Naive thymus-derived CD4-positive, alpha-beta T cell (primary cell): ENCODE results near the gene LRP5. TPM values are rescaled to one million over a fixed set of nuclear protein-coding genes. Genes with fewer than 3 reads are reported as not detected.
A peak's percentile ranks its signal among the peaks of the same experiment; 100 is the strongest.

Experiments used
- ATAC-seq: fragments of 150-1000 bp; cut with Tn5 transposase; 2 replicates; pipeline ENCODE4 v1.10.0; 2021; ENCODE audit warnings: mild to moderate bottlenecking, moderate library complexity
- CTCF ChIA-PET: fragments of 350-600 bp; sonication (Branson Sonifier 250); formaldehyde crosslinking; loops from one replicate; lab custom pipeline; 2021; ENCODE audit warnings: antibody characterized with exemption; lab: Charles Lee
- POLR2A ChIA-PET: fragments of 350-600 bp; sonication (Branson Sonifier 250); formaldehyde crosslinking; loops from one replicate; lab custom pipeline; 2021; ENCODE audit warnings: antibody characterized with exemption, inconsistent platforms; lab: Charles Lee
- DNase-seq, 9 donors: peaks; one replicate each; pipeline versions ENCODE4 v3.0.0 to v3.0.0-alpha.2; 2020 to 2022; ENCODE audit warnings: mixed read lengths in 1 of 9
- H3K27ac ChIP-seq: one replicate; pipeline ENCODE4 v1.7.0; 2013; ENCODE audit warnings: mild to moderate bottlenecking, low read depth, low read length, moderate library complexity
- H3K27me3 ChIP-seq, 2 donors: one replicate each; pipeline ENCODE4 v1.7.0; 2013; ENCODE audit warnings: low read length in 2 of 2, mild to moderate bottlenecking in 2 of 2, moderate library complexity in 2 of 2; ENCODE audit not compliant: control insufficient read depth in 2 of 2, insufficient read depth in 2 of 2
- H3K36me3 ChIP-seq, 3 experiments: 1 replicate in 2 of 3; 2 replicates in 1 of 3; pipeline ENCODE4 v1.7.0; 2013; ENCODE audit warnings: low read length in 3 of 3, mild to moderate bottlenecking in 3 of 3, moderate library complexity in 1 of 3; ENCODE audit not compliant: insufficient read depth in 3 of 3, control insufficient read depth in 2 of 3
- H3K4me1 ChIP-seq, 2 donors: one replicate each; pipeline ENCODE4 v1.7.0; 2013; ENCODE audit warnings: low read length in 2 of 2, mild to moderate bottlenecking in 2 of 2, moderate library complexity in 1 of 2; ENCODE audit not compliant: control insufficient read depth in 2 of 2, insufficient read depth in 2 of 2
- H3K4me3 ChIP-seq: 2 replicates; pipeline ENCODE4 v1.7.0; 2013; ENCODE audit warnings: mild to moderate bottlenecking, low read length
- H3K9me3 ChIP-seq, 3 experiments: 1 replicate in 2 of 3; 2 replicates in 1 of 3; pipeline ENCODE4 v1.7.0; 2013; ENCODE audit warnings: low read length in 3 of 3; ENCODE audit not compliant: control insufficient read depth in 2 of 3
- H3K27ac Mint-ChIP-seq, 9 donors: one replicate each; pipeline ENCODE4 v1.8.0; 2020 to 2022; ENCODE audit warnings: mixed read lengths in 9 of 9, mild to moderate bottlenecking in 8 of 9, moderate library complexity in 5 of 9, inconsistent platforms in 2 of 9
- H3K27me3 Mint-ChIP-seq, 5 donors: one replicate each; pipeline ENCODE4 v1.8.0; 2021 to 2022; ENCODE audit warnings: mixed read lengths in 5 of 5, mild to moderate bottlenecking in 1 of 5
- H3K36me3 Mint-ChIP-seq, 5 donors: one replicate each; pipeline ENCODE4 v1.8.0; 2020 to 2022; ENCODE audit warnings: mixed read lengths in 5 of 5, mild to moderate bottlenecking in 3 of 5, inconsistent platforms in 1 of 5
- H3K4me1 Mint-ChIP-seq, 7 donors: one replicate each; pipeline ENCODE4 v1.8.0; 2020 to 2022; ENCODE audit warnings: mixed read lengths in 7 of 7, mild to moderate bottlenecking in 3 of 7, inconsistent platforms in 1 of 7
- H3K4me3 Mint-ChIP-seq, 10 donors: one replicate each; pipeline ENCODE4 v1.8.0; 2020 to 2022; ENCODE audit warnings: mild to moderate bottlenecking in 10 of 10, mixed read lengths in 10 of 10, moderate library complexity in 6 of 10, inconsistent platforms in 2 of 10
- H3K9me3 Mint-ChIP-seq, 11 donors: one replicate each; pipeline ENCODE4 v1.8.0; 2020 to 2022; ENCODE audit warnings: mixed read lengths in 11 of 11, mild to moderate bottlenecking in 4 of 11, inconsistent platforms in 1 of 11, moderate library complexity in 1 of 11
- intact Hi-C, 2 donors: fragments of 100-400 bp; cut with micrococcal nuclease; formaldehyde crosslinking; loops; one replicate each; pipeline ENCODE4 v1.15.1; 2023
- polyA plus RNA-seq, 2 donors: library from polyadenylated mRNA; unstranded; fragments of 300-500 nt; fragmentation: Illumina TruSeq; gene quantifications; one replicate each; pipeline ENCODE4 v1.2.3, GENCODE V29; 2021
- total RNA-seq, 6 experiments: library from RNA in 5 of 6; stranded (reverse) in 5 of 6; gene quantifications; 1 replicate in 5 of 6; 2 replicates in 1 of 6; pipeline ENCODE4 v1.2.3 and lab custom pipeline; 2021 to 2026

Gene LRP5
- total and polyA plus RNA-seq, 7 experiments from 2014 or later, result 0.35 to 29.9 (median 2.2) TPM

- Histone ChIP-seq H3K36me3 (no peaks in the 10 kb centered on the region), H3K27ac (peak within 1 kb of the TSS; percentile 90), H3K4me1 (peaks cover 28 to 31% of the 10 kb centered on the region in 2 donors), H3K27me3 (no peaks in the 10 kb centered on the region), H3K4me3 (peak within 1 kb of the TSS; percentile 86), H3K9me3 (no peaks in the 10 kb centered on the region)
- peaks cover 0 to 2% (median 0%) of the 10 kb centered on the region in 11 donors for H3K9me3 Mint-ChIP-seq
- ATAC-seq (no peak), DNase-seq (peak in 1 of 9 donors; percentile 14)
- peaks cover 0 to 6% (median 0%) of the 10 kb centered on the region in 5 donors for H3K36me3 Mint-ChIP-seq
- peaks cover 32 to 53% (median 40%) of the 10 kb centered on the region in 7 donors for H3K4me1 Mint-ChIP-seq
- ChIA-PET POLR2A (interaction anchor here (1.4 kb wide), 1 partner anchor 7 kb away, joined by 3 read pairs; no protein-coding TSS in a partner anchor), CTCF (no interaction called here)
- H3K27ac Mint-ChIP-seq, result peak within 1 kb of the TSS; percentile 92 to 99 (median 99)
- H3K27me3 Mint-ChIP-seq, result peaks cover 0 to 2% (median 0%) of the 10 kb centered on the region in 5 donors
- H3K4me3 Mint-ChIP-seq, result peak within 1 kb of the TSS; percentile 81 to 99 (median 96)
- intact Hi-C loops, result loop anchor here (1.0 to 5.0 kb wide), 20 partner anchors 8 to 588 kb away; partner anchors contain the start of genes CHKA (in 2 of the 2), KMT5B (in 2 of the 2), NDUFS8 (in 2 of the 2) and C11orf24 (in 1 of the 2)
Measured at GRCh38 chr11:68460741-68461574, 148.6 kb downstream of the LRP5 start, which contains the start of gene PPP6R3. TSS of gene PPP6R3 (plus strand) at chr11:68460752. CDS start at chr11:68537665, 76,913 bp downstream.

DNA sequence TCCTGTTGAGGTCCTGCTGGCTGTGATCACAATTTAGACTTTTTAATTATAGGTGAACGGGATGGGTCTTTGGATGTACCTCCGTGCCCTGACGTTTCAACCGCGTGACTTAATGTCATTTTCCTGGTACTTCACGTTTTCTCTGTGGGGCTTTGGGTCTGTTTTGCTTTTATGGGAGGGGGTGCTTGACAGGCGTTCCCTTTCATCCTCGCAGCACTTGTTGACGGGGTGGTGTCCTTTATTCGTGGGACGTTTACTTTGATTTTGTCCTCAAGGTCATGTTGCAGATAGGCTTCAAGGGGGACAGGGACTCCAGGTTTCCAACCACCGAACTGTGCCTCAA lies 149.2 kb downstream of the LRP5 start:
- Mint-ChIP-seq H3K9me3 (peaks cover 0 to 2% (median 0%) of the 10 kb centered on the region in 11 donors), H3K27me3 (peaks cover 0 to 2% (median 0%) of the 10 kb centered on the region in 5 donors), H3K4me3 (peak overlapping the region; percentile 69 to 99 (median 84)), H3K36me3 (peaks cover 0 to 6% (median 0%) of the 10 kb centered on the region in 5 donors), H3K27ac (peak overlapping the region; percentile 58 to 96 (median 89)), H3K4me1 (peaks cover 35 to 57% (median 42%) of the 10 kb centered on the region in 7 donors)
- Histone ChIP-seq H3K27ac (peak overlapping the region; percentile 90), H3K4me1 (peaks cover 31 to 32% of the 10 kb centered on the region in 2 donors), H3K9me3 (no peaks in the 10 kb centered on the region), H3K27me3 (no peaks in the 10 kb centered on the region), H3K36me3 (no peaks in the 10 kb centered on the region), H3K4me3 (peak overlapping the region; percentile 56)
- CTCF ChIA-PET, result no interaction called here
- ATAC-seq (no peak), DNase-seq (peak in 1 of 9 donors; percentile 20)
- POLR2A ChIA-PET, result interaction anchor here (0.6 to 1.1 kb wide), 2 partner anchors 10 to 11 kb away, joined by 3 read pairs; no protein-coding TSS in a partner anchor
- intact Hi-C loops, result loop anchor here (1.0 to 5.0 kb wide), 12 partner anchors 8 to 587 kb away; partner anchors contain the start of genes CHKA (in 2 of the 2), CPT1A (in 1 of the 2), IGHMBP2 (in 1 of the 2) and KMT5B (in 1 of the 2)

DNA sequence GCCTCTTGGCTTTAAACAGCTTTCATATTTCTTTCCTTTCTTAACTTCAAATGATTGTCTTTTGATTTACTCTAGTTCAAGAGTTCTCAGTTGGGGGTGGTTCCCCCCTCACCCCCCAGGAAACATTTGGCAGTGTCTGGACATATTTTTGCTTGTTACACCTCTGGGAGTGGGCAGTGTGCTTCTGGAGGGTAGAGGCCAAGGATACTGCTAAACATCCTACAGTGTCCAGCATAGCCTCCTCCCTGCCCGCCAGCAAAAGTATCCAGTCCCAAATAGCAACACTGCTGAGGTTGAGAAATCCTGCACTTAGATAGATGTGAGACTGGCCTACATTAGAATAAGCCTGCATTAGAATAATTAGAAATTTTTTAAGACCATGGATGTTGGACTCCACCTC lies 151.3 kb downstream of the LRP5 start:
- Mint-ChIP-seq H3K4me1 (peaks cover 50 to 77% (median 60%) of the 10 kb centered on the region in 7 donors), H3K4me3 (peak overlapping the region; percentile 50 to 96 (median 78)), H3K27me3 (no peaks in the 10 kb centered on the region), H3K9me3 (peaks cover 0 to 2% (median 0%) of the 10 kb centered on the region in 11 donors), H3K27ac (peak overlapping the region in 7 of 9 donors; percentile 26 to 65 (median 41)), H3K36me3 (peaks cover 0 to 8% (median 3%) of the 10 kb centered on the region in 5 donors)
- Histone ChIP-seq H3K4me1 (peaks cover 39 to 46% of the 10 kb centered on the region in 2 donors), H3K9me3 (no peaks in the 10 kb centered on the region), H3K27me3 (no peaks in the 10 kb centered on the region), H3K36me3 (no peaks in the 10 kb centered on the region), H3K4me3 (no peak overlapping the region), H3K27ac (peak overlapping the region; percentile 90)
- DNase-seq (no peak), ATAC-seq (no peak)
- ChIA-PET CTCF (no interaction called here), POLR2A (interaction anchor here (0.6 kb wide), 1 partner anchor 1277 kb away, joined by 3 read pairs; no protein-coding TSS in a partner anchor)
- intact Hi-C loops, result loop anchor here (5.0 kb wide), 8 partner anchors 44 to 439 kb away; partner anchors contain the start of genes CHKA (in 2 of the 2), CPT1A (in 1 of the 2), IGHMBP2 (in 1 of the 2) and KMT5B (in 1 of the 2)

GRCh38 chr11:68467201-68467834 lies 154.9 kb downstream of the LRP5 start:
- intact Hi-C loops, result no loop called here
- H3K27me3 ChIP-seq, result no peaks in the 10 kb centered on the region
- no peaks in the 10 kb centered on the region for H3K9me3 ChIP-seq
- peak overlapping the region in 6 of 9 donors; percentile 14 to 75 (median 62) for H3K27ac Mint-ChIP-seq
- DNase-seq (no peak), ATAC-seq (no peak)
- H3K27me3 Mint-ChIP-seq, result no peaks in the 10 kb centered on the region
- H3K4me1 Mint-ChIP-seq, result peaks cover 76 to 96% (median 91%) of the 10 kb centered on the region in 7 donors
- H3K4me3 ChIP-seq, result no peak overlapping the region
- H3K27ac ChIP-seq, result no peak overlapping the region
- H3K4me1 ChIP-seq, result peaks cover 71 to 77% of the 10 kb centered on the region in 2 donors
- H3K9me3 Mint-ChIP-seq, result peaks cover 0 to 2% (median 0%) of the 10 kb centered on the region in 11 donors
- peak overlapping the region; percentile 34 to 85 (median 57) for H3K4me3 Mint-ChIP-seq
- no peaks in the 10 kb centered on the region for H3K36me3 ChIP-seq
- H3K36me3 Mint-ChIP-seq, result peaks cover 0 to 20% (median 11%) of the 10 kb centered on the region in 5 donors
- ChIA-PET POLR2A (interaction anchor here (0.6 kb wide), 1 partner anchor 12 kb away, joined by 3 read pairs; no protein-coding TSS in a partner anchor), CTCF (no interaction called here)

DNA sequence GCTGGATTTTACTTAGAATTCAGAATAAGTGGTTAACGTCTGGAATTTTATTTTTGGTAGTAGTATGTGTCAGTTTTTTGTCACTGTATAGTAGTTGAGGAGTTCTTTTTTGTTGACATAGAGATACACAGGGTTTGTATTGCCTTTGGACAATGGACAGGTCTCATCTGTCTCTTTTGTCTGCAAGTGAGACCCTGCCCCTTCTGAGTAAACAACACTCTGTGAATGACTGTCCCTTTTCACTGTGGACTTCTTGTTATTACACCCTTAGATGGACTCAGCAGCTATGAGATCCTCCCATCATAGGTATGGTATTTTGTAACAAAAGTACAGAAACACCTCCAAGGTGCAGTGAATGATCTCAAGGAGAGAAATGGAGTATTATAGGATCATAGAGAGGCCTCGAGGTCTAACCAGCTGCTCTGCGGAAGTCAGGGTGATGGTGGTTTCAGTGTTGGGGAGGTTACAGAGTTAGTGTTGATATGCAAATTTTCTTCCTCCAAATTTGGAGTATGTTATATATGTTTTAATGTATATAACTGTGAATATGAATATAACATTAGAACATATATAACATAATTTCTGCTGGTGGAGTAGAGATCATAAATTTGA lies 155.9 kb downstream of the LRP5 start:
- H3K36me3 ChIP-seq, result peaks cover 0 to 5% (median 0%) of the 10 kb centered on the region in 3 experiments
- peaks cover 68 to 84% of the 10 kb centered on the region in 2 donors for H3K4me1 ChIP-seq
- Mint-ChIP-seq H3K27me3 (no peaks in the 10 kb centered on the region), H3K4me1 (peaks cover 77 to 96% (median 92%) of the 10 kb centered on the region in 7 donors), H3K4me3 (peak overlapping the region; percentile 42 to 87 (median 74)), H3K36me3 (peaks cover 0 to 20% (median 11%) of the 10 kb centered on the region in 5 donors), H3K27ac (peak overlapping the region; percentile 16 to 91 (median 79)), H3K9me3 (peaks cover 0 to 2% (median 0%) of the 10 kb centered on the region in 11 donors)
- ATAC-seq, result peak; percentile 56
- peak in 1 of 9 donors; percentile 27 for DNase-seq
- H3K4me3 ChIP-seq, result no peak overlapping the region
- no peak overlapping the region for H3K27ac ChIP-seq
- no peaks in the 10 kb centered on the region for H3K9me3 ChIP-seq
- POLR2A ChIA-PET, result interaction anchor here (0.9 to 1.8 kb wide), 3 partner anchors 8 to 54 kb away, joined by 3 to 4 read pairs (median 4); partner anchors contain the start of gene PPP6R3
- CTCF ChIA-PET, result no interaction called here
- intact Hi-C loops, result no loop called here
- H3K27me3 ChIP-seq, result no peaks in the 10 kb centered on the region
